Measurements from ENCODE around the gene PRND.
"Not testable (repeated sequence)": the region's sequence is repeated elsewhere in the genome, so short reads cannot be mapped to it uniquely, and the experiment has no call there.

Gene PRND

DNA sequence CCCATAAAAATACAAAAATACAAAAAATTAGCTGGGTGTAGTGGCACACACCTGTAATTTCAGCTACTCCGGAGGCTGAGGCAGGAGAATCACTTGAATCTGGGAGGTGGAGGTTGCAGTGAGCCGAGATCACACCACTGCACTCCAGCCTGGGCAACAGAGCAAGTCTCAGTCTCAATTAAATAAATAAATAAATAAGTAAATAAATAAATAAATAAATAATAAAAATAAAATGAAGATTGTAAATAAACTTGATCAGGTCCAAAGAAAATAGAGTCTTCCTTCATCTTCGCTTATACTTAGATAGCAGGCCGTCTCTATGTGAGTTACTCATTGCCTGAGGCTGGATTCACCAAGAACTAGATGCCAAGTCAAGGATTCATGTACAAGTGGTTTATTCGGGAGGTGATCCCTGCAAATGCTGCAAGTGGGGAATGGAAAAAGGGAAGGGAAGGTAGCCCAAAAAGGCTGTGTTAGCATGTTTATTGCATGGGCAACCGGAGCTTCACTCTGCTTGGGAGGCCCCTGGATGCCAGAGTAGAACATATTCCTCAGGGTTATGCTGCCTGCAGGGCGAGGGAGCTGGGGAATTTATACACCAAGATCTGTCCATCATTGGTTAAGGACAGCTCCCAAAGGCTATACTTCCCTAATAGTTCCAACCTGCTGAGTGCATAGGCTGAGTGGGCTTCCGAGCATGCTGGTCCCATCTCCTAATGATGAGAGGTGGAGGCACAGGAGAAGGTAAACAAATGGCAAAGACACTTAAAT is 16.3 kb downstream of the PRND start:
- DNase-seq: no peak

DNA sequence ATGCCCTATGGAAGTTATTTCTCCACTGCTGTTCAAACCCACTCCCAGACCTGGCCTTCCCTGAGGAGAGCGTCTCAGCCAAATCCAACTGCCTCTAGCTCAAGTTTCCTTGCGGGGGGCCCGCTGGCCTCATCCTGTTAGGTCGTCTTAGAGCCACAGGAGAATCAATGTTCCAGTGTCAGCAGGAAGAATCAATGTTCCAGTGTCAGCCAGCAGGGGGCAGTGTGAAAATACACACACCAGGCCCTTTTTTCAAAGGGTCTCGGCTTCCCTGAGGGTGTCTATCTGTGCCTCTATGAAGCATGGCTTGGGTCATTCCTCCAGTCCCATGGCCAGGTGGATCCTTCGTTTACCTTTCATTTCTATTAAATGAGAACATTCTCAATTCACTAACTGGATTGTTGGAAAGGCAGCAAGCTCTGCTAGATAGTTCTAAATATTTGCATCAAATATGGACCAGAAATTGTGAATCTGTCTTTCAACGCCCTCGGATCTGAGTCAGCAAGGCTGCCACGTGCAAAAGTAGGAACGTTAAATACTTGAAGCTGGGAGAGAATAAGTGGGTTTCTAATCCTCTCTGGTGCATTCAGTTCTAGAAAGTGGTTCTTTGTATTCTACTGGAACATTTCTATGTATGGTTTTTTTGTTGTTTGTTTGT is 19.2 kb downstream of the PRND start:
- peak in 16 of 56 donors; percentile 10 to 54 (median 21) for DNase-seq

DNA sequence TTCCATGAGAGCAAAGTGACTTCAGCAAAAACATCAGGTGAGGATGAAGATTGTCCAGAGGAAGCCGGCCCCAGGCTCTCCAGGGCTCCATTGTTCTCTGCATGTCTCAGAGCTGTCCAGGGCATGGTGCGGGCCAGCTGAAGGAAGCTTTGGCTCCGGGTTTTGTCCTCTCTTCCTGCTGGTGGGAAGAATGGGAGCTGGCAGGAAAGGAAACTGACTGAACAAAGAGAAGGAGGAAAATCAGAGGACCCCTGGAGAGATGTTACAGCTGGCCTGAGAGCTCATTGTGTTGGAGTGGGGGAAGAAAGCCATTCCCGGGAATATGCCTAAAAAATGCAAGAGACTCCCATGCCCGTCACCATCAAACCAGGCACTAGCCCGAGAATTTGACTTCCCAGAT is 27.1 kb downstream of the PRND start:
- no peak for DNase-seq

- DNase-seq: no peak
These were observed 27.6 kb downstream of the PRND start for GRCh38 chr20:4749326-4749725.

DNA sequence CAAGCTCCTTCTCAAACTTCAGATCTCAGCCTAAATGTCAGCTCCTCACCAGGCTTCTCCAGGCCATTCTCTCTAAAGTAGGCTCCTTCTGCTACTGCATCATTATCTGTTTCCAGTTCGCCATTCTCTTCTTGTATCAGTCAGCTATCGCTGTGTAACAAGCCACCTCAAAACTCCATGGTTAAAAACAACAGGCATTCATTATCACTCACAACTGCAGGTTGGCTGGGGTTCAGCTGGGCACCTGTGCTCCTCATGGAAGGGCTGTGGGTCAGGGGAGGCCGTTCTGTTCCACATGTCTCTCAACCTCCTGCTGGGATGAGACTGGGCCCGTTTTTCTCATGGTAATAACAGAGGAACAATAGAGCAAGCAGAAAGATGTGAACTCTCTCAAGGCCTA is 28.7 kb downstream of the PRND start:
- no peak for DNase-seq

DNA sequence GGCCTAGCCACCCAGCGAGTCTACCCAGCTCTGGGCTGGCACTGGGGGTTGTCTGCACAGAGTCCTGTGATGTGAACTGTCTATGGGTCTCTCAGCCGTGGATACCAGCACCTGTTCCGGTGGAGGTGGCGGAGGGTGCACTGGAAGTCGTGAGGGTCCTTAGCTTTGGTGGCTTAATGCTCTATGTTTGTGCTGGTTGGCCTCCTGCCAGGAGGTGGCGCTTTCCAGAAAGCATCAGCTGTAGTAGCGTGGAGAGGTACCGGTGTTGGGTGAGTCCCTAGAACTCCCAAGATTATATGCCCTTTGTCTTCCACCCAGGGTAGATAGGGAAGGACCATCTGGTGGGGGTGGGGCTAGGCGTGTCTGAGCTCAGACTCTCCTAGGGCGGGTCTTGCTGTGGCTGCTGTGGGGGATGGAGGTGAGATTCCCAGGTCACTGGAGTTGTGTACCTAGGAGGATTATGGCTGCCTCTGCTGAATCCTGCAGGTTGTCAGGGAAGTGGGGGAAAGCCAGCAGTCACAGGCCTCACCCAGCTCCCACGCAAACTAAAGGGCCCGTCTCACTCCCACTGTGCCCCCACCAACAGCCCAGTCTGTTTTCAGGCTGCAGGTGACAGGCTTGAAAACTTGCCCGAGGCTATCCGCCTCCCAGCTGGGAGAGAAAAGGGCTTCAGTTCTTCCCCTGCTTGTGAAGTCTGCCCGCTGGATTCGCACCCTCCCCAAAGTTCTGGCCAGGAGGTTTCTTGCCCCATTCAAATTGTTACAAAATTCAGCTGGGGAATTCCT is 37.6 kb downstream of the PRND start:
- DNase-seq: not testable (repeated sequence)

GRCh38 chr20:4763261-4763660 is 41.6 kb downstream of the PRND start:
- no peak for DNase-seq

GRCh38 chr20:4763723-4764510 is 42.2 kb downstream of the PRND start:
- DNase-seq: peak in 1 of 56 donors; percentile 36

DNA sequence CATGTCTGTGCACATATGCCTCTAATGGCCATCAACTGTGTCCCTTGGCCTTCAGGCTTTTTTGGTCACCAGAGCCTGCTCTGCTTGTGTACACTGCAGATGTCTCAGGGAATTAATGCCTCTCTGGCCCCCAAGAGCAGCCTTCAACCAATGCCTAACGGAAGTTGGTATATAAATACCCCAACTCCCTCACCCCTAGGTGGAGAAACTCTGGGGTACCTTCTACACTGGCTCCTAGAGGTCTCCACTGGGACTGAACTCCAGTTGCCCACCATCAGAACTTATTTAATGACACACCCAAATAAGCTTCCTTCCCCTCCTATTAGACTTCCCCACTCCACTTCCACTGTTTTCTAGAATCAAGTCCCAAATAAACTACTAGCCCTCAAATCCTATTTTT is 43.1 kb downstream of the PRND start:
- DNase-seq: no peak

- no peak for DNase-seq
These were observed 44.0 kb downstream of the PRND start for GRCh38 chr20:4765681-4766080.

DNA sequence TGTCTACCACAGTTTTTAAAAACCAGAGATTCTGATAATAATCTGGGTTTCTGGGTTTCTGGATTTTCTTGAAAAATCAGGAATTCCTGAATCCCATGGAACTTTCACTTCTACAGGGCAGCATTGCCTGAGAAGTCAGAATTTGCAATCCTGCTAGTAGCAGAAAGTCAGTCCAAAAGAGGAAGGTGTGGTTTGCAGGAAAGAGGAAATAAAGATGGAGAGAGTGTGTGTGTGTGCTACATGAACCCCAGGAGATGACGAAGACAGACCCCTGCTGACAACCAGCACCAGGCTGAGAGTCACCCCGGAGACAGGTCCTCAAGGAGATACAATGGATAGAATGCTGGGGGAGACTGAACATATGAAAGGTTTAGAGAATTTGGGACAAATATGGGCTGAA is 44.9 kb downstream of the PRND start:
- DNase-seq: peak in 2 of 56 donors; percentile 11 to 12

DNA sequence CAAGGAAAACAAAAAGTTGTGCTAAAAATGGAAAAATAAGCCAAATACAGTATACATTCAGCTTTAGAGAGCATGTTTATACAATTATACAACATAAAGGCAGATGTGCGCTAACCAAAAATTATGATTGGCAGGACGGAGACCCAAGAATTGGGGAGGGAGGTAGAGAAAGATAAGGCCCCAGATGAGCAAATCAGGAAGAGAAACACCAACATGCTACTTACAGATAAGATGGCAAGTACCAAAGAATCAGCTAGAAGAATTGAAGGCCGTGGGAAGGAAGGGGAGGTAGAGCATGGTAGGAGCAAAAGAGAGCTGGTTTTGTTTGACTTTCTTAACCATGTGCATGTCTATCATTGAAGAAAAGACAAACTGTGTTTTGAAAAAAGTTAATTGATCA is 45.4 kb downstream of the PRND start:
- DNase-seq: no peak

GRCh38 chr20:4769328-4769727 is 47.6 kb downstream of the PRND start:
- no peak for DNase-seq

DNA sequence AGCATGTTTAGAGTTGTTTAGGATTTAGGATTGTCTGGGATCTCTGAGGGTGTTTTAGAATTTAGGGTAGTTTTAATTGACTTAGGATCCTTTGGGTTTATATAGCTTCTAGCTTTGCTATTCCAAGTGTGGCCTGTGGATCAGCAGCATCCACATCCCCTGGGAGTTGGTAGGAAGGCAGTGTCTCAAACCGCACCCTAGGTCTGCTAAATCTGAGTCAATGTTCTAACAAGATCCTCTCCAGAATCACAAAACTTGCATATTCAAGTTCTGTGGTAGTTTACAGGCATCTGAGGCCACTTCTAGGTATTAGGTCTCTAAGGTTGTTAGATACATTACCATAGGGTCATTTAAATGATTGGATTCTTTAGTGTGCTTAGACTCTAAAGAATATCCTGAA is 48.3 kb downstream of the PRND start:
- DNase-seq: no peak

DNA sequence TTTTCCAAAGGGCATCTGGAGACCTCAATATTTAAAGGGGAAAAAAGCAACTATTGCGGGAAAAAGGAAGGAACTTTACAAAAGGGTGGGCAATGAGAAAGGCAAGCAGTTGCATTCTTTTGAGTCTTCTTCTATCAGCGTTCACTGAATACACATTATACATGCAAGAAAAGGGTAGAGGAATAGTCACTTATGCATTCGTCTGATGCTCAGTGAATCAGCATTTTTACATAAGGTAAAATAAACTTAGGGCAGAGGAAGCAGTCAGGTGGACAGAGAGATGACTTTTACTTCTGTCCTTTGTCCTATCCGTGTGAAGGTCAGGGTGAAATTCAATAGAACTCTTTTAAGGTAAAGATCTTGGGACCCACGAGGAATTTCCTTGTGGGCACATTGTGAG is 49.3 kb downstream of the PRND start:
- no peak for DNase-seq

DNA sequence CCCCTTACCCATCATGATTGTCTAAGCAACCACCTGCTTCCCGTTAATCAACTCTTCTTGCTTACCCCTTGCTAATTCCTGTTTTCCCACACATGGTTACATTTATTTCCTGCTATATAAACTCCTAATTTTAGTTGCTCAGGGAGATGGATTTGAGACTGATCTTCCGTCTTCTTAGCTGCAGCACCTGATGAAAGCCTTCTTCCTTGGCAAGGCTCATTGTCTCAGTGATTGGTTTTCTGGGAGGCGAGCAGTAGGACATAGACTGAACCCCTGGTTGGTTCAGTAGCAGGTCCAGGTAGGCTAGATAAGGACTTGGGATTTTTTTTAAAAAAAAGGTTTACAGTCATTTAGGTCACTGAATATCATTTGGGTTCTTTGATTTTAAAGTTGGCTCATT is 50.4 kb downstream of the PRND start:
- DNase-seq: no peak

DNA sequence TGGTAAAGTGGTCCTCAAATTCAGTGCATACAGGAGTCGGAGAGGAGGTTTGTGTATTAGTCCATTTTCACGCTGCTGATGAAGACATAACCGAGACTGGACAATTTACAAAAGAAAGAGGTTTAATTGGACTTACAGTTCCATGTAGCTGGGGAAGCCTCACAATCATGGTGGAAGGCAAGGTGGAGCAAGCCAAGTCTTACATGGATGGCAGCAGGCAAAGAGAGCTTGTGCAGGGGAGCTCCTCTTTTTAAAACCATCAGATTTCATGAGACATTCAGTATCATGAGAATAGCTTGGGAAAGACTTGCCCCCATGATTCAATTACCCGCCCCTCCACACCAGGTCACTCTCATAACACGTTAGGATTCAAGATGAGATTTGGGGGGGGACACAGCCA is 51.3 kb downstream of the PRND start:
- not testable (repeated sequence) for DNase-seq

- no peak for DNase-seq
These were observed 52.0 kb downstream of the PRND start for GRCh38 chr20:4773736-4774135.

GRCh38 chr20:4774207-4774606 is 52.5 kb downstream of the PRND start:
- no peak for DNase-seq

DNA sequence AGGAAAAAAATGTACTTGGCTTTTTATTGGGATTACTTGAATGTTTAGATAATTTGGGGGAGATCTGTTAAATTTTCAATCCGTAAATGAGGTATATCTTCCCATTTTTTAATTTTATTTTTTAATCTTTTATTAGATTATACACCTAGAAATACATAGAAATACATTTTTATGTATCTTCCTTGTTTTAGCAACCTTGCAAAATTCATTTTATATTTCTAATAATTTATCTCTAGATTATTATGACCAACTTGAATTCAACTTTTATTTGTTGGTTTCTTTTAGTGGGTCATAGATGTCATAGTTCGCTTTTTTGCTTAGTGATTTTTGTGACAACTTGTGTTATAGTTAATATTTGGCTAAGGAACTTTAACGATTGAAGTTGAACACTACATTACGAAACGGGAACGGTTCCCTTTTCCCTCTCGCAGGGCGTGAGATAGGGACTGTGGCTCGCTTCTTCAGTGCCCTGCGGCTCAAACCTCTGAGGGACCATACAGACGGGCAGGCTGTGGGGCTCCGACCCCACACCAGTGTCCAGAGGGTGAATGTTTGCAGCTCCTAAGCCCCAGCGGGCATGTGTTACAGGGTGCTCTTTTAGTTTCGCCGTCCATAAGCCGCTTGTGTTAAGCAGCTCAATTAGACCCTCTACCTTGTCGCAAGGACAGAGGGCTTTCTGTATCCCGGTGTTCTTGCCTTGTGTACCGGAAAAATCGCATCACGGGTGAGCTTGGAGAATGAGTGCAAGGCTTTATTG is 53.8 kb downstream of the PRND start:
- DNase-seq: peak in 1 of 56 donors; percentile 16

Measured in amygdala (tissue), 56 donors.